Measurements from ENCODE around the gene DEXI.

- TF ChIP-seq, protein P1, sequence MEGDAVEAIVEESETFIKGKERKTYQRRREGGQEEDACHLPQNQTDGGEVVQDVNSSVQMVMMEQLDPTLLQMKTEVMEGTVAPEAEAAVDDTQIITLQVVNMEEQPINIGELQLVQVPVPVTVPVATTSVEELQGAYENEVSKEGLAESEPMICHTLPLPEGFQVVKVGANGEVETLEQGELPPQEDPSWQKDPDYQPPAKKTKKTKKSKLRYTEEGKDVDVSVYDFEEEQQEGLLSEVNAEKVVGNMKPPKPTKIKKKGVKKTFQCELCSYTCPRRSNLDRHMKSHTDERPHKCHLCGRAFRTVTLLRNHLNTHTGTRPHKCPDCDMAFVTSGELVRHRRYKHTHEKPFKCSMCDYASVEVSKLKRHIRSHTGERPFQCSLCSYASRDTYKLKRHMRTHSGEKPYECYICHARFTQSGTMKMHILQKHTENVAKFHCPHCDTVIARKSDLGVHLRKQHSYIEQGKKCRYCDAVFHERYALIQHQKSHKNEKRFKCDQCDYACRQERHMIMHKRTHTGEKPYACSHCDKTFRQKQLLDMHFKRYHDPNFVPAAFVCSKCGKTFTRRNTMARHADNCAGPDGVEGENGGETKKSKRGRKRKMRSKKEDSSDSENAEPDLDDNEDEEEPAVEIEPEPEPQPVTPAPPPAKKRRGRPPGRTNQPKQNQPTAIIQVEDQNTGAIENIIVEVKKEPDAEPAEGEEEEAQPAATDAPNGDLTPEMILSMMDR (IDR thresholded peaks at IDR 0.05 in 8 of 11, conservative IDR thresholded peaks at IDR 0.05 in 3 of 11): no peak
- TF ChIP-seq POLR2AphosphoS5 (IDR thresholded peaks at IDR 0.05): no peak
Measured at GRCh38 chr16:10896723-10897122, 45.5 kb downstream of the DEXI start.

All from spleen (tissue), 7 donors.